KOPT-K1 (cell line): Measurements from ENCODE around the gene GATAD1.

Experiments used
- H3K27ac ChIP-seq: fragments of 200-600 bp; sonication (generic); 2 replicates; pipeline ENCODE4 v1.5.1; 2016; ENCODE audit warnings: antibody characterized with exemption, mild to moderate bottlenecking, low read depth, low read length; ENCODE audit not compliant: poor library complexity, severe bottlenecking
- H3K36me3 ChIP-seq: fragments of 200-600 bp; sonication (generic); 2 replicates; pipeline ENCODE4 v1.5.1; 2017; ENCODE audit warnings: antibody characterized with exemption, mild to moderate bottlenecking, low read length, moderate library complexity; ENCODE audit not compliant: insufficient read depth
- H3K9me3 ChIP-seq: fragments of 200-600 bp; sonication (generic); 2 replicates; pipeline ENCODE4 v1.5.1; 2017; ENCODE audit warnings: antibody characterized with exemption, low read length, mild to moderate bottlenecking; ENCODE audit not compliant: insufficient read depth, poor library complexity, severe bottlenecking

GATAD1 gene

DNA sequence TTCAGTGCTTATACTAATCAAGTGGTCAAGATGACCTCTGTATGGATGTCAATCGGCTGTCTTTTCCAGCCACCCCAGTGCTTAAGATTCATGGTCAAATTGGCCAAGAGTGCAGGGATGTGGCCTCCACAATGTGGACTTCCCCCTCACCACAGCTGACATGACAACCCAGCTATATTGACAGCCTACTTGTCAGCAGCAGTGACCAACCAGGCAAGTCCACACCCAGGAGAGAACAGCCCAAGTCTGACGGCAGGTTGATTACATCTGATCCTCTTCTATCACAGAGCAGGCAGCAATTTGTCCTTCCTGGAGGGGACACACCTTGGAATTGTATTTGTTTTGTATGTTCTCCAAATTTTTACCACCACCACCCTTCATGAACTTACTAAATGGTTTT lies 38.7 kb downstream of the GATAD1 start:
- Histone ChIP-seq H3K27ac (no peak overlapping the region), H3K9me3 (no peaks in the 10 kb centered on the region), H3K36me3 (peaks cover 59% of the 10 kb centered on the region)

- H3K9me3 ChIP-seq, result no peaks in the 10 kb centered on the region
- H3K36me3 ChIP-seq, result peaks cover 78% of the 10 kb centered on the region
- H3K27ac ChIP-seq, result no peak overlapping the region
Measured at GRCh38 chr7:92487804-92488203, 40.5 kb downstream of the GATAD1 start.

- H3K36me3 ChIP-seq, result peaks cover 94% of the 10 kb centered on the region
- H3K9me3 ChIP-seq, result no peaks in the 10 kb centered on the region
- H3K27ac ChIP-seq, result no peak overlapping the region
Measured at GRCh38 chr7:92489634-92490033, 42.4 kb downstream of the GATAD1 start.

DNA sequence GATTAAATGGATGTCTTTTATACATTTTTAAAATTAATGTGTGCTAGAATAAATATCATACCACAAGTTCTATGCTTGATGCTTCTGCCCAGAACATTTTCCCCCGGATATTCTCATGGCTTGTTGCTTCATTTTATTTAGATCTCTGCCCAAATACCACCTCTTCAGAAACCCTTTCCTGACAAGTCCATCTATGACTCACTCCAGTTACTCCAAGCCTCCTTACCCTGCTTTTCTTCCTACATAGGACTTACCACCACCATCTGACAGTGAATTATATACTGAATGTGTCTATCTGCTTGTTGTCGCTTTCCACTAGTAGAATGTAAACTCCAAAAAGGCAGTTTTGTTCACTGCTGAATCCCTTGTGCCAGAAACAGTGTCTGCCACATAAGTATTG lies 49.6 kb downstream of the GATAD1 start:
- no peaks in the 10 kb centered on the region for H3K9me3 ChIP-seq
- H3K27ac ChIP-seq, result no peak overlapping the region
- H3K36me3 ChIP-seq, result peaks cover 78% of the 10 kb centered on the region

- H3K9me3 ChIP-seq, result no peaks in the 10 kb centered on the region
- H3K27ac ChIP-seq, result no peak overlapping the region
- peaks cover 77% of the 10 kb centered on the region for H3K36me3 ChIP-seq
Measured at GRCh38 chr7:92498557-92498956, 51.3 kb downstream of the GATAD1 start.

GRCh38 chr7:92503767-92504166 lies 56.5 kb downstream of the GATAD1 start:
- Histone ChIP-seq H3K27ac (no peak overlapping the region), H3K9me3 (no peaks in the 10 kb centered on the region), H3K36me3 (peaks cover 82% of the 10 kb centered on the region)

DNA sequence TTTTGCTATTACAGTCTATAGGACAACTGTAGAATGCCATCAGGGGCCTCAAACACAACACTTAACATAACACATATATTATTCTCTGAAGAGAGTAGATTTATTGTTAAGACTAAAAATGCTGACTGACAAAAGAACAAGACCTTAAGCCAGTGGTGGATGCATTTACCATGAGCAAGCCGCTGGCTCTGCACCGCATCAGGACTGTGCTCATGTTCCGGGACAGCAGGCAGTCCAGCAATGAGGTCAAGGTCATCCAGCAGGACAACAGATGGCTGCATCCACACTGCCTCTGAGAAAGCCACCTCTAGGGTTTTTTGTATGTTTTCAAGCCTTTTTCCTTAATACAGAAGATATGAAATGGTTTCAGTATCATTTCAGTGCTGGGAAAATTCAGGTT lies 57.3 kb downstream of the GATAD1 start:
- peaks cover 74% of the 10 kb centered on the region for H3K36me3 ChIP-seq
- no peak overlapping the region for H3K27ac ChIP-seq
- no peaks in the 10 kb centered on the region for H3K9me3 ChIP-seq

GRCh38 chr7:92506363-92506762 lies 59.1 kb downstream of the GATAD1 start:
- no peak overlapping the region for H3K27ac ChIP-seq
- H3K9me3 ChIP-seq, result no peaks in the 10 kb centered on the region
- H3K36me3 ChIP-seq, result peaks cover 62% of the 10 kb centered on the region

GRCh38 chr7:92508946-92509345 lies 61.7 kb downstream of the GATAD1 start:
- H3K9me3 ChIP-seq, result no peaks in the 10 kb centered on the region
- H3K36me3 ChIP-seq, result peaks cover 49% of the 10 kb centered on the region
- H3K27ac ChIP-seq, result no peak overlapping the region
